OCI-LY7 (cell line): Measurements from ENCODE around the gene LYZ. TPM values are rescaled to one million over a fixed set of nuclear protein-coding genes. Genes with fewer than 3 reads are reported as not detected.
"Not testable (repeated sequence)": the region's sequence is repeated elsewhere in the genome, so short reads cannot be mapped to it uniquely, and the experiment has no call there.

ENCODE experiments used
- BruUV-seq: library from RNA; stranded (reverse); fragments of 400-500 nt; replicated peaks from 2 replicates; lab custom pipeline; 2021; lab: Mats Ljungman, UMichigan
- CTCF ChIA-PET: fragments of 300-600 bp; sonication (Branson Sonifier 250); formaldehyde crosslinking; loops from one replicate; lab custom pipeline; 2022; ENCODE audit warnings: antibody characterized with exemption; ENCODE audit not compliant: unreplicated experiment; lab: Charles Lee
- POLR2A ChIA-PET: fragments of 300-600 bp; sonication (Branson Sonifier 250); formaldehyde crosslinking; loops from one replicate; lab custom pipeline; 2022; ENCODE audit warnings: antibody characterized with exemption; lab: Charles Lee
- DNase-seq: peaks from one replicate; pipeline ENCODE4 v3.0.0-alpha.2; 2015; ENCODE audit warnings: low spot score
- H2AFZ ChIP-seq: fragments of 200-600 bp; sonication (generic), shearing (Covaris generic); 2 replicates; pipeline ENCODE4 v1.6.1; 2014; ENCODE audit warnings: mild to moderate bottlenecking, antibody characterized with exemption, low read length, moderate library complexity
- H3K27ac ChIP-seq: fragments of 200-600 bp; sonication (generic); 2 replicates; pipeline ENCODE4 v1.5.1; 2014; ENCODE audit warnings: mixed run types, low read depth, mild to moderate bottlenecking, moderate library complexity, low read length, inconsistent platforms; ENCODE audit not compliant: poor library complexity, severe bottlenecking
- H3K36me3 ChIP-seq: fragments of 200-600 bp; sonication (generic); 2 replicates; pipeline ENCODE4 v1.6.1; 2014; ENCODE audit warnings: mild to moderate bottlenecking, antibody characterized with exemption, low read length, moderate library complexity, mixed read lengths; ENCODE audit not compliant: insufficient read depth
- H3K4me1 ChIP-seq: fragments of 200-600 bp; sonication (generic); 2 replicates; pipeline ENCODE4 v1.5.1; 2014; ENCODE audit warnings: mild to moderate bottlenecking, low read length; ENCODE audit not compliant: insufficient read depth, poor library complexity, severe bottlenecking
- H3K4me2 ChIP-seq: fragments of 200-600 bp; sonication (generic); 2 replicates; pipeline ENCODE4 v1.6.1; 2014; ENCODE audit warnings: mild to moderate bottlenecking, low read length
- H3K4me3 ChIP-seq: fragments of 200-600 bp; sonication (generic); 2 replicates; pipeline ENCODE4 v1.5.1; 2014; ENCODE audit warnings: mild to moderate bottlenecking, low read depth, low read length; ENCODE audit not compliant: poor library complexity, severe bottlenecking
- H3K79me2 ChIP-seq: fragments of 200-600 bp; sonication (generic); 2 replicates; pipeline ENCODE4 v1.6.1; 2016; ENCODE audit warnings: low read depth, mild to moderate bottlenecking, low read length, moderate library complexity, mixed read lengths; ENCODE audit not compliant: insufficient read depth
- H3K9me2 ChIP-seq: fragments of 200-600 bp; sonication (generic); 2 replicates; pipeline ENCODE4 v1.6.1; 2016; ENCODE audit warnings: mild to moderate bottlenecking, low read length, mixed read lengths; ENCODE audit not compliant: insufficient read depth
- H3K9me3 ChIP-seq: fragments of 200-600 bp; sonication (generic); 2 replicates; pipeline ENCODE4 v1.6.1; 2014; ENCODE audit warnings: mild to moderate bottlenecking, mixed run types, low read length, mixed read lengths
- H4K20me1 ChIP-seq: fragments of 200-600 bp; sonication (generic); 2 replicates; pipeline ENCODE4 v1.6.1; 2014; ENCODE audit warnings: mild to moderate bottlenecking, antibody characterized with exemption, low read length, moderate library complexity, mixed read lengths; ENCODE audit not compliant: insufficient read depth
- CTCF ChIP-seq: fragments of 200-600 bp; sonication (generic); conservative IDR thresholded peaks from 2 replicates; pipeline ENCODE4 v1.5.1; 2014; ENCODE audit warnings: mild to moderate bottlenecking, antibody characterized with exemption, low read length, moderate library complexity, mixed read lengths
- EZH2phosphoT487 ChIP-seq: fragments of 200-600 bp; sonication (generic); IDR thresholded peaks from 2 replicates; pipeline ENCODE4 v1.6.1; 2018; ENCODE audit warnings: low read depth, borderline replicate concordance, mild to moderate bottlenecking, mixed run types, antibody characterized with exemption, low read length, moderate library complexity, mixed read lengths
- intact Hi-C: fragments of 100-400 bp; cut with micrococcal nuclease; formaldehyde crosslinking; loops from one replicate; pipeline ENCODE4 v1.10.0; 2022; ENCODE audit not compliant: unreplicated experiment
- total RNA-seq, 2 experiments: library from RNA; depleted of rRNA in 1 of 2; stranded (reverse); fragments of >200 nt in 1 of 2; shearing (Covaris generic) in 1 of 2; gene quantifications; 2 replicates each; pipeline ENCODE4 v1.2.3, GENCODE V29; 2014 to 2022

The LYZ gene
- total RNA-seq, 2 experiments from 2014 or later: 0.29 TPM; not detected in 1

GRCh38 chr12:69304284-69304683, 43.9 kb upstream of the LYZ start:
- H3K9me2 ChIP-seq: no peaks in the 10 kb centered on the region
- no peak overlapping the region for H2AFZ ChIP-seq
- peaks cover 17% of the 10 kb centered on the region; the same call in 1 of the 2 replicates for H3K9me3 ChIP-seq
- ChIA-PET POLR2A (no interaction called here), CTCF (no interaction called here)
- no peaks in the 10 kb centered on the region for H3K36me3 ChIP-seq
- no peaks in the 10 kb centered on the region for H3K79me2 ChIP-seq
- no peak for DNase-seq
- intact Hi-C loops: no loop called here
- no peaks in the 10 kb centered on the region for H3K4me1 ChIP-seq
- BruUV-seq: no TSS peak
- H3K4me3 ChIP-seq: no peak overlapping the region
- TF ChIP-seq EZH2phosphoT487: no peak
- no peak for TF ChIP-seq CTCF
- H3K4me2 ChIP-seq: no peak overlapping the region
- no peak overlapping the region for H3K27ac ChIP-seq
- H4K20me1 ChIP-seq: no peaks in the 10 kb centered on the region

- Histone ChIP-seq H3K9me2 (no peaks in the 10 kb centered on the region), H3K4me3 (no peak overlapping the region), H3K4me1 (no peaks in the 10 kb centered on the region), H3K79me2 (no peaks in the 10 kb centered on the region), H3K9me3 (peaks cover 14% of the 10 kb centered on the region; the same call in 1 of the 2 replicates), H3K27ac (no peak overlapping the region), H3K36me3 (no peaks in the 10 kb centered on the region), H2AFZ (no peak overlapping the region), H3K4me2 (no peak overlapping the region), H4K20me1 (no peaks in the 10 kb centered on the region)
- ChIA-PET CTCF (no interaction called here), POLR2A (interaction anchor here (0.6 kb wide), 1 partner anchor 554 kb away, joined by 3 read pairs; no protein-coding TSS in a partner anchor)
- TF ChIP-seq CTCF (no peak), EZH2phosphoT487 (no peak)
- DNase-seq: no peak
- no TSS peak for BruUV-seq
- intact Hi-C loops: no loop called here
Observed at GRCh38 chr12:69309461-69309860, 38.7 kb upstream of the LYZ start.

GRCh38 chr12:69313209-69313608, 35.0 kb upstream of the LYZ start:
- Histone ChIP-seq H4K20me1 (no peaks in the 10 kb centered on the region), H3K4me1 (no peaks in the 10 kb centered on the region), H2AFZ (no peak overlapping the region), H3K9me2 (no peaks in the 10 kb centered on the region), H3K4me2 (no peak overlapping the region), H3K36me3 (no peaks in the 10 kb centered on the region), H3K4me3 (no peak overlapping the region), H3K9me3 (peaks cover under 1% of the 10 kb centered on the region; the same call in 1 of the 2 replicates), H3K79me2 (no peaks in the 10 kb centered on the region), H3K27ac (no peak overlapping the region)
- intact Hi-C loops: no loop called here
- ChIA-PET POLR2A (no interaction called here), CTCF (no interaction called here)
- BruUV-seq: no TSS peak
- DNase-seq: no peak
- TF ChIP-seq CTCF (no peak), EZH2phosphoT487 (no peak)

GRCh38 chr12:69316784-69317183, 31.4 kb upstream of the LYZ start:
- H4K20me1 ChIP-seq, H2AFZ ChIP-seq, H3K4me1 ChIP-seq, intact Hi-C loops, H3K79me2 ChIP-seq, H3K9me2 ChIP-seq, POLR2A ChIA-PET, DNase-seq, H3K9me3 ChIP-seq, H3K4me2 ChIP-seq, H3K36me3 ChIP-seq, BruUV-seq, H3K4me3 ChIP-seq, CTCF ChIA-PET, H3K27ac ChIP-seq: not testable (repeated sequence)
